Heart left ventricle (tissue), 16 donors: ENCODE measurements around the gene TMEM239. TPM values are rescaled to one million over a fixed set of nuclear protein-coding genes. Genes with fewer than 3 reads are reported as not detected.

Experiments
- ATAC-seq, 4 donors: fragments of 200-7000 bp; cut with Tn5 transposase; one replicate each; pipeline ENCODE4 v1.9.1; 2020 to 2022; ENCODE audit warnings: moderate library complexity in 4 of 4, mild to moderate bottlenecking in 3 of 4, moderate number of reproducible peaks in 1 of 4
- DNase-seq, 5 donors: peaks; one replicate each; pipeline ENCODE4 v3.0.0-alpha.2; 2020
- H3K27ac ChIP-seq, 12 donors: fragments of 200-600 bp; sonication (generic) in 4 of 12; one replicate each; pipeline versions ENCODE4 v1.5.0 to v1.8.0; 2016 to 2022; ENCODE audit warnings: mild to moderate bottlenecking in 2 of 12
- H3K27me3 ChIP-seq, 9 donors: fragments of 200-600 bp; sonication (generic) in 2 of 9; one replicate each; pipeline versions ENCODE4 v1.5.1 to v1.8.0; 2016 to 2022; ENCODE audit warnings: mild to moderate bottlenecking in 3 of 9
- H3K36me3 ChIP-seq, 9 donors: fragments of 200-600 bp; sonication (generic) in 2 of 9; one replicate each; pipeline versions ENCODE4 v1.5.0 to v1.8.0; 2018 to 2022; ENCODE audit warnings: mild to moderate bottlenecking in 2 of 9
- H3K4me1 ChIP-seq, 12 donors: fragments of 200-600 bp; sonication (generic) in 4 of 12; one replicate each; pipeline versions ENCODE4 v1.5.0 to v1.8.0; 2016 to 2022; ENCODE audit warnings: mild to moderate bottlenecking in 3 of 12
- H3K4me3 ChIP-seq, 12 donors: fragments of 200-600 bp; sonication (generic) in 4 of 12; one replicate each; pipeline versions ENCODE4 v1.5.0 to v1.8.0; 2017 to 2022; ENCODE audit warnings: mild to moderate bottlenecking in 9 of 12, moderate library complexity in 4 of 12
- H3K9me3 ChIP-seq, 12 donors: fragments of 200-600 bp; sonication (generic) in 4 of 12; one replicate each; pipeline versions ENCODE4 v1.5.0 to v1.8.0; 2016 to 2022; ENCODE audit warnings: mild to moderate bottlenecking in 1 of 12
- CTCF ChIP-seq, 12 donors: fragments of 200-600 bp; sonication (generic) in 4 of 12; IDR thresholded peaks; one replicate each; pipeline versions ENCODE4 v1.5.0 to v1.8.0; 2018 to 2022; ENCODE audit warnings: antibody characterized with exemption in 12 of 12, mild to moderate bottlenecking in 5 of 12
- POLR2A ChIP-seq, 2 donors: fragments of 450-650 bp; IDR thresholded peaks; one replicate each; pipeline ENCODE4 v1.6.1; 2017; ENCODE audit warnings: antibody characterized with exemption in 2 of 2, mild to moderate bottlenecking in 2 of 2, moderate library complexity in 2 of 2
- WGBS, 4 donors: extraction: QIAGEN DNeasy Blood & Tissue Kit in 2 of 4; methylation state at CpG; one replicate each; pipeline versions ENCODE4 v1.1.5 to v1.1.7; 2013 to 2018; 5-methylcytosine and 5-hydroxymethylcytosine counted together
- intact Hi-C, 10 donors: fragments of 100-400 bp; cut with DNase I; formaldehyde crosslinking; loops; one replicate each; pipeline versions ENCODE4 v1.11.1 to v1.14.2; 2022
- polyA plus RNA-seq, 2 donors: library from polyadenylated mRNA; stranded (reverse); fragments of 200-250 nt; gene quantifications; one replicate each; pipeline ENCODE4 v1.2.3, GENCODE V29; 2013
- total RNA-seq, 9 donors: library from RNA; depleted of rRNA in 2 of 9; stranded (reverse); fragments of >200 nt in 2 of 9; fragmentation: NEBNext Ultra II Directional in 3 of 9; extraction: Animal tissue kit (Norgen Biotek cat#: 25700) in 3 of 9; gene quantifications; one replicate each; pipeline versions ENCODE4 v1.1.0 to v1.2.4, GENCODE V29; 2016 to 2023
- donor health status: ischemic (EF 13 %, LVEDD 7.1; RV severe dilation, severe dysfunction).
- donor health status: healthy with polysubstance abuse.
- donor health status: DM: no; HTN: yes; CAD: no.
- donor health status: DM: no; HTN: no; CAD: no.
- donor health status: ischemic (EF 25% LVEDD 6.9; RV normal size, moderate dysfunction).
- donor health status: ischemic (EF 25% LVEDD 5.7; RV mildly dilated, moderate dysfunction).
- donor health status: healthy.
- donor health status: DM: yes; HTN: yes; CAD: no.
- donor health status: ischemic (EF 35%, LVEDD 5.7; RV mildly dilated, moderate dysfunction).
- donor health status: nonischemic (EF 11% LVEDD 7.7; RV severe dilation, severe dysfunction).
- donor health status: DM: yes; HTN: yes; CAD: no.
- donor health status: PGD.
- donor health status: ischemic (EF 29% LVEDD 5.4; RV normal size, mild dysfunction).
- donor health status: nonischemic (EF 23%, LVEDD 6.1; RV moderate dilation, normal function).

TMEM239 gene
- total and polyA plus RNA-seq, 11 donors, result not detected

- DNase-seq, result no peak
- 77 to 93% (median 84%) methylated on average over 2 of the region's 2 CpGs for WGBS, 4 donors
- ATAC-seq, result no peak
- Histone ChIP-seq H3K9me3 (no peaks in the 10 kb centered on the region), H3K4me1 (peaks cover 0 to 14% (median 7%) of the 10 kb centered on the region in 12 donors), H3K27me3 (no peaks in the 10 kb centered on the region), H3K4me3 (no peak overlapping the region), H3K36me3 (peaks cover 0 to 42% (median 28%) of the 10 kb centered on the region in 9 donors), H3K27ac (no peak overlapping the region)
- intact Hi-C loops, result loop anchor here in 3 of 10 donors (5.0 to 10.0 kb wide), 3 partner anchors 101 to 164 kb away; partner anchors contain the start of gene EBF4 (in 1 of the 3)
- TF ChIP-seq POLR2A (IDR thresholded peaks at IDR 0.05) (no peak), CTCF (IDR thresholded peaks at IDR 0.05) (no peak)
These were observed 42.4 kb downstream of the TMEM239 start for GRCh38 chr20:2858591-2858990.

- Histone ChIP-seq H3K4me3 (no peak overlapping the region), H3K4me1 (peaks cover 0 to 14% (median 7%) of the 10 kb centered on the region in 12 donors), H3K36me3 (peaks cover 0 to 50% (median 35%) of the 10 kb centered on the region in 9 donors), H3K9me3 (no peaks in the 10 kb centered on the region), H3K27ac (no peak overlapping the region), H3K27me3 (no peaks in the 10 kb centered on the region)
- 61 to 80% (median 77%) methylated on average over 3 to 4 of the region's 4 CpGs for WGBS, 4 donors
- peak in 1 of 5 donors; percentile 45 for DNase-seq
- TF ChIP-seq CTCF (IDR thresholded peaks at IDR 0.05) (no peak), POLR2A (IDR thresholded peaks at IDR 0.05) (no peak)
- intact Hi-C loops, result loop anchor here in 4 of 10 donors (5.0 to 10.0 kb wide), 4 partner anchors 102 to 435 kb away; partner anchors contain the start of gene EBF4 (in 1 of the 4)
- peak in 3 of 4 donors; percentile 34 to 54 (median 52) for ATAC-seq
These were observed 43.4 kb downstream of the TMEM239 start for GRCh38 chr20:2859330-2860121.

GRCh38 chr20:2864626-2865025 lies 48.5 kb downstream of the TMEM239 start:
- DNase-seq (no peak), ATAC-seq (no peak)
- H3K27me3 ChIP-seq, result no peaks in the 10 kb centered on the region
- peaks cover 0 to 74% (median 53%) of the 10 kb centered on the region in 9 donors for H3K36me3 ChIP-seq
- H3K4me3 ChIP-seq, result no peak overlapping the region
- no peak overlapping the region for H3K27ac ChIP-seq
- TF ChIP-seq CTCF (IDR thresholded peaks at IDR 0.05) (no peak), POLR2A (IDR thresholded peaks at IDR 0.05) (no peak)
- intact Hi-C loops, result loop anchor here in 1 of 10 donors (10.0 kb wide), 1 partner anchor 430 kb away; no protein-coding TSS in a partner anchor
- H3K9me3 ChIP-seq, result no peaks in the 10 kb centered on the region
- peaks cover 0 to 10% (median 0%) of the 10 kb centered on the region in 12 donors for H3K4me1 ChIP-seq
- WGBS, 4 donors, result 94 to 97% (median 96%) methylated on average over 11 to 12 of the region's 12 CpGs

- H3K4me1 ChIP-seq, result peaks cover 0 to 13% (median 0%) of the 10 kb centered on the region in 12 donors
- 95 to 97% (median 96%) methylated on average over 10 of the region's 10 CpGs for WGBS, 4 donors
- ATAC-seq (no peak), DNase-seq (no peak)
- intact Hi-C loops, result loop anchor here in 1 of 10 donors (10.0 kb wide), 1 partner anchor 430 kb away; no protein-coding TSS in a partner anchor
- H3K9me3 ChIP-seq, result no peaks in the 10 kb centered on the region
- H3K4me3 ChIP-seq, result no peak overlapping the region
- no peaks in the 10 kb centered on the region for H3K27me3 ChIP-seq
- TF ChIP-seq CTCF (IDR thresholded peaks at IDR 0.05), result no peak
- TF ChIP-seq POLR2A (IDR thresholded peaks at IDR 0.05), result no peak
- H3K36me3 ChIP-seq, result peaks cover 0 to 69% (median 53%) of the 10 kb centered on the region in 9 donors
- H3K27ac ChIP-seq, result no peak overlapping the region
These were observed 48.9 kb downstream of the TMEM239 start for GRCh38 chr20:2865101-2865500.
